Dermis blood vessel endothelial cell (primary cell): Measurements from ENCODE around the gene OPN1MW. TPM values are rescaled to one million over a fixed set of nuclear protein-coding genes. Genes with fewer than 3 reads are reported as not detected.
"Not testable (repeated sequence)": the region's sequence is repeated elsewhere in the genome, so short reads cannot be mapped to it uniquely, and the experiment has no call there.

ENCODE experiments used
- DNase-seq: peaks from one replicate; pipeline ENCODE4 v3.0.0; 2010
- total RNA-seq: library from RNA; depleted of rRNA; stranded (reverse); fragments of >200 nt; gene quantifications from 2 replicates; pipeline ENCODE4 v1.2.3, GENCODE V29; 2014

Gene OPN1MW
- total RNA-seq = 0.17 TPM in 1 of 2 replicates, not detected in the other

GRCh38 chrX:154182296-154182695 is at the start of gene OPN1MW:
Gene OPN1MW (plus strand): TSS chrX:154182596. CDS start chrX:154182678, 82 bp downstream.
- not testable (repeated sequence) for DNase-seq

- DNase-seq = peak; percentile 3
These were observed 46.8 kb upstream of the OPN1MW start for GRCh38 chrX:154135458-154136229.

GRCh38 chrX:154136627-154137161 is 45.7 kb upstream of the OPN1MW start:
- DNase-seq = peak; percentile 75

GRCh38 chrX:154138857-154139256 is 43.5 kb upstream of the OPN1MW start:
- no peak for DNase-seq

DNA sequence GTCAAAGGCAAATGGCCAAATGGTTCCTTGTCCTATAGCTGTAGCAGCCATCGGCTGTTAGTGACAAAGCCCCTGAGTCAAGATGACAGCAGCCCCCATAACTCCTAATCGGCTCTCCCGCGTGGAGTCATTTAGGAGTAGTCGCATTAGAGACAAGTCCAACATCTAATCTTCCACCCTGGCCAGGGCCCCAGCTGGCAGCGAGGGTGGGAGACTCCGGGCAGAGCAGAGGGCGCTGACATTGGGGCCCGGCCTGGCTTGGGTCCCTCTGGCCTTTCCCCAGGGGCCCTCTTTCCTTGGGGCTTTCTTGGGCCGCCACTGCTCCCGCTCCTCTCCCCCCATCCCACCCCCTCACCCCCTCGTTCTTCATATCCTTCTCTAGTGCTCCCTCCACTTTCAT is 42.2 kb upstream of the OPN1MW start:
- no peak for DNase-seq

GRCh38 chrX:154140742-154141141 is 41.7 kb upstream of the OPN1MW start:
- no peak for DNase-seq

- no peak for DNase-seq
These were observed 40.0 kb upstream of the OPN1MW start for GRCh38 chrX:154142386-154142785.

DNA sequence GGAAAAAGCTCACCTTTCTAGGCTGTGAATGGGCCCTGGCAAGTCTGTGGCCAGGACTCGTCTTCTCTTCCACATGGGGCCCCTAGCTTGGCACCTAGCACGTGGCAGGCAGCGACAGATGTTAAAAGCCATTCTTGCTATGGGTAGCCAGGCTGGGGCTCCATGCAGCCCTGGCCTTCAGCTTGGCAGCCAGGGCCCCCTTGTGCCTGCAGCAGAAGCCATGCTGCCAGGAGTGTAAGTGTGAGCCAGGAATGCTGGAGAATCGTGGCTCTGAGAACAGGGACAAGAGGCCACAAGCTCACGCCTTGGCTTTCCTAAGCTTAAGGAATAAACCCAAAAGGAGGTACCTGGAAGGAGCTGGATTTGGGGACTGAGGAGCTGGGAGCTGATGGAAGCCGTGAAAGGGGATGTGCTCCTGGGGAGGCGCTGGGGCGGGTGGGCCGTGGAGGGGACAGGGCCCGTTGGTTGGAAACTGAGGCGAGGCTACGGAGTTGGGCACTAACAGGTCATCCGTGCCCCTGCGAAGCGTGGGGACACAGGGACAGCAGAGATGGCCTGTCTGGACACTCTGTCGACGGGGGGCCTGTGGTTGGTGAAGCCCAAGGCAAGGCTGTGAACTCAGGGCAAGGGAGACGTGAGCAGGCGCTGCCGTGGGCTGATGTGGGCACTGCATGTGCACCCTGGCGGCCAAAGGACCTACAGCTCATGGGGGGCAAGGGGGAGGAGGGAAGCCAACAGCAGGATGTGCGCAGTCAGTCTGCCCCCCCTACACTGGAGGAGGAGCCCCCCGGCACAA is 39.2 kb upstream of the OPN1MW start:
- DNase-seq = no peak

DNA sequence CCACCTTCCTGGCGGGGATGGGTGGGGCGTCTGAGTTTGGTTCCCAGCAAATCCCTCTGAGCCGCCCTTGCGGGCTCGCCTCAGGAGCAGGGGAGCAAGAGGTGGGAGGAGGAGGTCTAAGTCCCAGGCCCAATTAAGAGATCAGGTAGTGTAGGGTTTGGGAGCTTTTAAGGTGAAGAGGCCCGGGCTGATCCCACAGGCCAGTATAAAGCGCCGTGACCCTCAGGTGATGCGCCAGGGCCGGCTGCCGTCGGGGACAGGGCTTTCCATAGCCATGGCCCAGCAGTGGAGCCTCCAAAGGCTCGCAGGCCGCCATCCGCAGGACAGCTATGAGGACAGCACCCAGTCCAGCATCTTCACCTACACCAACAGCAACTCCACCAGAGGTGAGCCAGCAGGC is 38.4 kb upstream of the OPN1MW start, which contains the start of gene OPN1LW:
OPN1LW (plus strand) TSS at position 234 of the 400 bp plus-strand sequence; CDS start at position 275, 41 bp downstream.
- not testable (repeated sequence) for DNase-seq

GRCh38 chrX:154151030-154151429 is 31.4 kb upstream of the OPN1MW start:
- DNase-seq = not testable (repeated sequence)

DNA sequence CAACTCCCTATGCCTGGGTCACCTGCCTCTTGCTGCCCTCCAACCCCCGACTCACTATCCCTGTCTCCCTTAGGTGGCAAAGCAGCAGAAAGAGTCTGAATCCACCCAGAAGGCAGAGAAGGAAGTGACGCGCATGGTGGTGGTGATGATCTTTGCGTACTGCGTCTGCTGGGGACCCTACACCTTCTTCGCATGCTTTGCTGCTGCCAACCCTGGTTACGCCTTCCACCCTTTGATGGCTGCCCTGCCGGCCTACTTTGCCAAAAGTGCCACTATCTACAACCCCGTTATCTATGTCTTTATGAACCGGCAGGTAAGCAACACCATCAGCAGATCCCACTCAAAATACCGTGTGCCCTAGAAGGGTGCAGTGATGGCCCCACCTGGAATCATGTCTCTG is 26.2 kb upstream of the OPN1MW start:
- DNase-seq = not testable (repeated sequence)

- not testable (repeated sequence) for DNase-seq
These were observed 25.2 kb upstream of the OPN1MW start for GRCh38 chrX:154157207-154157606.

GRCh38 chrX:154159345-154159744 is 23.1 kb upstream of the OPN1MW start:
- DNase-seq = not testable (repeated sequence)

- not testable (repeated sequence) for DNase-seq
These were observed 17.5 kb upstream of the OPN1MW start for GRCh38 chrX:154164902-154165301.

GRCh38 chrX:154168384-154168783 is 14.0 kb upstream of the OPN1MW start:
- not testable (repeated sequence) for DNase-seq

DNA sequence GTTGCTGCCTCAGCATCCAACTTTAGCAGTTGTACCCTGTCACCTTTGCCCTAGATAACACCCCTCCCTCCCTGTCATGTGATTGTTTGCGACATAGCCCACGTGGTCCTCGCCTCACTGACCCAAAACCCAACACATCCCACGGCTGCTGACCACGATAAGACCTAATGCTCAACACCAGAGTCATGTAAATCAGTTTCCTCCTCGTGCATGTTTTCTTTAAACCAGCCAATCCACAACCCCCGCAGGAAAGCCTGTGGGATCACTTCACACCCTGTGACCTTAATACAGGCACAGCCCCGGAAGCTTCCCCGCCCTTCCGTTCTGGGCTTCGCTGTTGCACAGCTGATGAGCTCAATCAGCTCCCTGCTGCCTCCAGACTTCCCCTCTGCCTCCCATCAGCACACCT is 9.9 kb upstream of the OPN1MW start:
- DNase-seq = not testable (repeated sequence)

DNA sequence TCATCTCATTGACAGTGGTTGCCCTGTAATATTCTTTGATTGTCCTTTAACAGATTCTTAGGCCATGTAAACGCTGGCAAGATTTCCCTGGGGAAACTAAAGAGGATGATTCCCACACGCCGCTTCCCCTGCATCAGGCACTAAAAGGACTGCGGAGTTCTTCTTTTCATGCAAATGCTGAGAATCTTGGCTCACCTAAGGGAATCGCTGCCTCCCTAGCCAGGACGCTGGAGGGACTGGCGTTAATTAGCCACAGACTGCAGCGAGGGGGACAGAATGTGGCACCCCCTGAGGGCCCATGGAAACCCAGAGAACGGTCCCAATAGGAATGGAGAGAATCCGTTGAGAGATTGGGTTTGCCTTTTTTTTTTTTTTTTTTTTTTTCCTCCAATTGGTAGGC is 8.0 kb upstream of the OPN1MW start:
- DNase-seq = not testable (repeated sequence)

- not testable (repeated sequence) for DNase-seq
These were observed 1.4 kb downstream of the OPN1MW start for GRCh38 chrX:154183794-154184193.

DNA sequence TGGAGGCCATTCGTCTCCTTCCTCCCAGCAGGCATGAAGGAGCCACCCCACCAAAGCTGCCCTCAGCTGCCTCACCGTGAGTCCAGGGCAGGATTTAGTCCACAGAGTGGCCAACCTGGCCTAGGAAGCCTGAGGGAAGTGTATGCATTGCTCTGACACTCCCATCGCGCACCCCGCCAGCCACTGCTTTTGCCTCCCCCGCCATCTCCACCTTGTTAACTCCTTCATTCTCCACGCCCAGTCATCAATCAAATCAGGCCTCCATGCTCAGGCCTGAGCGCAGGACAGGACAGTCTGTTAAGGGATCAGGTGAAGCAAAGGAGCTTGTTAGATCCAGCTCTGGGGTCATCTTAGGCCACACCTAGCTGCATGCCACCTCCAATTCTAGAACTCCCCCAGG is 10.4 kb downstream of the OPN1MW start:
- not testable (repeated sequence) for DNase-seq

GRCh38 chrX:154194316-154194715 is 11.9 kb downstream of the OPN1MW start:
- DNase-seq = not testable (repeated sequence)

- DNase-seq = not testable (repeated sequence)
These were observed 14.1 kb downstream of the OPN1MW start for GRCh38 chrX:154196466-154196865.

DNA sequence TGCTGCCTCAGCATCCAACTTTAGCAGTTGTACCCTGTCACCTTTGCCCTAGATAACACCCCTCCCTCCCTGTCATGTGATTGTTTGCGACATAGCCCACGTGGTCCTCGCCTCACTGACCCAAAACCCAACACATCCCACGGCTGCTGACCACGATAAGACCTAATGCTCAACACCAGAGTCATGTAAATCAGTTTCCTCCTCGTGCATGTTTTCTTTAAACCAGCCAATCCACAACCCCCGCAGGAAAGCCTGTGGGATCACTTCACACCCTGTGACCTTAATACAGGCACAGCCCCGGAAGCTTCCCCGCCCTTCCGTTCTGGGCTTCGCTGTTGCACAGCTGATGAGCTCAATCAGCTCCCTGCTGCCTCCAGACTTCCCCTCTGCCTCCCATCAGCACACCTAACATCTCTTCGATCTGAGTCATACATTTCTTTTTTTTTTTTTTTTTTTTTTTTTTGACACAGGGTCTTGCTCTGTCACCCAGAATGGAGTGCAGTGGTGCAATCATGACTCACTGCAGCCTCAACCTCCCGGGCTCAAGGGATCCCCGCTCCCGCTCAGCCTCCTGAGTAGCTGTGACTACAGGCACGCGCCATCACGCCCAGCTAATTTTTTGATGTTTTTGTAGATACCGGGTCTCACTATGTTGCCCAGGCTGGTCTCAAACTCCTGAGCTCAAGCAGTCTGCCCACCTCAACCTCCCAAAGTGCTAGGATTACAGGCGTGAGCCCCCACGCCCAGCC is 27.4 kb downstream of the OPN1MW start:
- DNase-seq = not testable (repeated sequence)
